Pancreas (tissue), 10 donors: Measurements from ENCODE around the gene SHISA8. TPM values are rescaled to one million over a fixed set of nuclear protein-coding genes. Genes with fewer than 3 reads are reported as not detected.

Experiments
- ATAC-seq, 4 donors: fragments of 200-7000 bp; cut with Tn5 transposase; one replicate each; pipeline versions ENCODE4 v1.8.0 to v1.9.1; 2020; ENCODE audit warnings: mild to moderate bottlenecking in 4 of 4, moderate library complexity in 4 of 4
- DNase-seq, 6 donors: peaks; one replicate each; pipeline ENCODE4 v3.0.0-alpha.2; 2020
- FAIRE-seq: peaks from 2 replicates; lab custom pipeline; 2012; peaks lifted over from hg19 to GRCh38; lab: Jason Lieb, UNC
- H3K27ac ChIP-seq, 4 donors: fragments of 200-600 bp; sonication (generic); 1 replicate in 3 of 4; 2 replicates in 1 of 4; pipeline versions ENCODE4 v1.5.0 to v1.8.0; 2020
- H3K27me3 ChIP-seq, 4 donors: fragments of 200-600 bp; one replicate each; pipeline ENCODE4 v1.8.0; 2021
- H3K36me3 ChIP-seq, 3 donors: fragments of 200-600 bp; sonication (generic) in 1 of 3; one replicate each; pipeline versions ENCODE4 v1.5.0 to v1.8.0; 2020 to 2021
- H3K4me1 ChIP-seq, 3 donors: fragments of 200-600 bp; one replicate each; pipeline ENCODE4 v1.8.0; 2021
- H3K4me3 ChIP-seq, 4 donors: fragments of 200-600 bp; sonication (generic) in 2 of 4; one replicate each; pipeline versions ENCODE4 v1.5.0 to v1.8.0; 2020 to 2021
- H3K9me3 ChIP-seq, 4 donors: fragments of 200-600 bp; one replicate each; pipeline ENCODE4 v1.8.0; 2021
- CTCF ChIP-seq, 4 donors: fragments of 200-600 bp; sonication (generic) in 3 of 4; IDR thresholded peaks; one replicate each; pipeline versions ENCODE4 v1.5.0 to v1.8.0; 2021; ENCODE audit warnings: antibody characterized with exemption in 4 of 4
- WGBS, 2 donors: extraction: QIAGEN DNeasy Blood & Tissue Kit; methylation state at CpG; one replicate each; pipeline ENCODE4 v1.1.7; 2013; 5-methylcytosine and 5-hydroxymethylcytosine counted together
- intact Hi-C, 3 donors: fragments of 100-400 bp; cut with DNase I; formaldehyde crosslinking; loops; one replicate each; pipeline versions ENCODE4 v1.11.1 to v1.14.2; 2022
- polyA plus RNA-seq, 2 donors: library from polyadenylated mRNA; stranded (reverse); fragments of 200-250 nt; gene quantifications; one replicate each; pipeline ENCODE4 v1.2.3, GENCODE V29; 2013
- total RNA-seq, 6 donors: library from RNA; stranded (reverse); fragmentation: NEBNext Ultra II Directional in 4 of 6; extraction: Animal tissue kit (Norgen Biotek cat#: 25700) in 4 of 6; gene quantifications; one replicate each; pipeline versions ENCODE4 v1.2.1 to v1.2.4, GENCODE V29; 2021 to 2023
- donor health status: healthy with polysubstance abuse.
- donor health status: DM: no; HTN: no; CAD: no; lungs with moderate emphysema.
- donor health status: DM: no; HTN: no; CAD: no.
- donor health status: control.
- donor health status: control.
- donor health status: Bipolar disorder and iron deficiency.
- donor health status: DM: yes; HTN: yes; CAD: no.
- donor health status: DM: no; HTN: no; CAD: no.
- donor health status: DM: no; HTN: no; CAD: no.
- donor health status: DM: yes; HTN: yes; CAD: no.

Gene SHISA8
- total and polyA plus RNA-seq, 8 donors = not detected

GRCh38 chr22:41917903-41918791, 3.3 kb upstream of the SHISA8 start:
- Histone ChIP-seq H3K4me1 (peaks cover 0 to 9% (median 8%) of the 10 kb centered on the region in 3 donors), H3K36me3 (no peaks in the 10 kb centered on the region), H3K4me3 (no peak overlapping the region), H3K27ac (no peak overlapping the region), H3K27me3 (peaks cover 0 to 12% (median 6%) of the 10 kb centered on the region in 4 donors), H3K9me3 (no peaks in the 10 kb centered on the region)
- peak in 1 of 6 donors; percentile 75 for DNase-seq
- 65 to 77% methylated on average over 23 of the region's 23 CpGs for WGBS, 2 donors
- peak in 1 of 4 donors; percentile 21 for ATAC-seq
- intact Hi-C loops = no loop called here
- no peak for FAIRE-seq
- TF ChIP-seq CTCF (IDR thresholded peaks at IDR 0.05) = no peak

- FAIRE-seq (no peak), DNase-seq (peak in 1 of 6 donors; percentile 54), ATAC-seq (no peak)
- Histone ChIP-seq H3K4me1 (peaks cover 0 to 9% (median 8%) of the 10 kb centered on the region in 3 donors), H3K4me3 (no peak overlapping the region), H3K27ac (no peak overlapping the region), H3K9me3 (no peaks in the 10 kb centered on the region), H3K36me3 (no peaks in the 10 kb centered on the region), H3K27me3 (peaks cover 0 to 18% (median 6%) of the 10 kb centered on the region in 4 donors)
- intact Hi-C loops = no loop called here
- TF ChIP-seq CTCF (IDR thresholded peaks at IDR 0.05) = no peak
- WGBS, 2 donors = 51 to 52% methylated on average over 11 of the region's 11 CpGs
Measured at GRCh38 chr22:41917375-41917902, 2.6 kb upstream of the SHISA8 start.

DNA sequence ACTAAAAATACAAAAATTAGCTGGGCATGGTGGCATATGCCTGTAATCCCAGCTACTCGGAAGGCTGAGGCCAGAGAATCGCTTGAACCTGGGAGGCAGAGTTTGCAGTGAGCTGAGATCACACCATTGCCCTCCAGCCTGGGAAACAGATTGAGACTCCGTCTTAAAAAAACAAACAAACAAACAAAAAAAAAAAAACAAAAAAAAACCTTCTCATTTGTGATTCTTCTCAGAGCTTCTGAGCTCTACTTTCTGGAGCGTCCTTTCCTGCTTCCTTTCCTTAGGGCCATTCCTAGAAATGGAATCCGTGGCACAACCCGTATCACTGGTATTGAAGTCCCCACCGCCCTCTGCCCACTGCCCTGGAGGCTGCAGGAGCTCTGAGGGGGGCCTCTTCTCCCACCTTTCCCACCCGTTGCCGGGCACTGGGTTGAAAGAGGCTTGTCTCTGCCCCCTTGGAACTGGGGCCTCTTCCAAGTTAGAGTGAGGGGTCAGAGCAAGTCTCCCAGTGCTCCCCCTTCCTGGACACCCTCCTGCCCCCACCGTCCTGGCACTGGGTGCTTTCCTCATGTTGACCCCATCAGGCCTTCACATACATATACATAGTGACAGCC, 2.0 kb upstream of the SHISA8 start:
- Histone ChIP-seq H3K9me3 (no peaks in the 10 kb centered on the region), H3K4me1 (peaks cover 0 to 9% (median 8%) of the 10 kb centered on the region in 3 donors), H3K4me3 (no peak overlapping the region), H3K36me3 (no peaks in the 10 kb centered on the region), H3K27ac (no peak overlapping the region), H3K27me3 (peaks cover 0 to 18% (median 8%) of the 10 kb centered on the region in 4 donors)
- no peak for ATAC-seq
- 58 to 69% methylated on average over 10 of the region's 10 CpGs for WGBS, 2 donors
- TF ChIP-seq CTCF (IDR thresholded peaks at IDR 0.05) = no peak
- no peak for DNase-seq
- FAIRE-seq = no peak
- intact Hi-C loops = no loop called here

DNA sequence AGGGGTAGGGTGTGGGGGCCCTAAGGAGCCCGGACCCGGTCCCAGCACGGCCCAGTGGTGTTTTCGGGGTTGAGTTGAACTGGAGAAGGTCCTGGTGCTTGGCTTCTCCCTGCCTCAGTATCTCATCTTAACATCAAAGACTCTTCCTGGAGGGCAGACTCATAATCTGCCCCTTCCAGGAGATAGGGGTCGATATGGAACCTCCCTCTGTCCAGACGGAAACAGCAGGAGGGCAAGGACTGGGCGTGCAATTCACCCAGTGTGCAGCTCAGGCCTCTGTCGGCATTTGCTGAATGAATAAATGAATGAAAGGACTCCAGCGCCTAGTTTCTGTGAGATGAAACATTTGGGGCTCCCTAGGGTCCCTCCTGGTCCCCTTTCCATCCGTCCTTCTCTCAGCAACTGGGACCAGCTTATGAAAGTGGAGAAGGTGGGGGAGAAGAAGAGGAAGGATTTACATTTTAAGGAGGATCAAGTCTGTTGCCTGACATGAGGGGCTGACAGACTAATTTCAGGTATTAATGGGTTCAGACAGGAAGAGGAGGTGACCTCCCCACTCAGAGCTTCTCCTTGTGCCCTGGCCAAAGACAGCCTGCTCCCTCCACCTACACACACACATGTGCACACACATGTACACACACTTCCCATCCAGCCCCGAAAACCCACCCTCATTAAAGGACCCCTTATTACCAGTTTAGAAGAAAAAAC, 1.1 kb upstream of the SHISA8 start:
- Histone ChIP-seq H3K27ac (no peak overlapping the region), H3K36me3 (no peaks in the 10 kb centered on the region), H3K4me3 (no peak overlapping the region), H3K4me1 (peaks cover under 1 to 13% (median 10%) of the 10 kb centered on the region in 3 donors), H3K9me3 (no peaks in the 10 kb centered on the region), H3K27me3 (peaks cover 0 to 23% (median 12%) of the 10 kb centered on the region in 4 donors)
- ATAC-seq (no peak), FAIRE-seq (no peak), DNase-seq (no peak)
- TF ChIP-seq CTCF (IDR thresholded peaks at IDR 0.05) = no peak
- intact Hi-C loops = no loop called here
- 55 to 62% methylated on average over 11 of the region's 11 CpGs for WGBS, 2 donors
